ENCODE results near the gene ASCL2.
A peak's percentile ranks its signal among the peaks of the same experiment; 100 is the strongest.

ASCL2 gene

GRCh38 chr11:2296913-2297622 is 26.7 kb upstream of the ASCL2 start:
- peak; percentile 44 for DNase-seq

GRCh38 chr11:2295971-2296912 is 25.9 kb upstream of the ASCL2 start:
- DNase-seq, result peak; percentile 44

- DNase-seq, result peak; percentile 25
Observed at GRCh38 chr11:2294926-2295290, 24.5 kb upstream of the ASCL2 start.

- DNase-seq, result peak; percentile 50
Observed at GRCh38 chr11:2293984-2294925, 23.9 kb upstream of the ASCL2 start.

- DNase-seq, result peak; percentile 34
Observed at GRCh38 chr11:2293531-2293971, 23.2 kb upstream of the ASCL2 start.

GRCh38 chr11:2290351-2290841 is 20.0 kb upstream of the ASCL2 start:
- peak; percentile 35 for DNase-seq

- peak; percentile 36 for DNase-seq
Observed at GRCh38 chr11:2289859-2290258, 19.5 kb upstream of the ASCL2 start.

GRCh38 chr11:2289350-2289749 is 19.0 kb upstream of the ASCL2 start:
- DNase-seq, result peak; percentile 17

GRCh38 chr11:2287091-2287490 is 16.7 kb upstream of the ASCL2 start:
- DNase-seq, result peak; percentile 48

GRCh38 chr11:2286350-2286749 is 16.0 kb upstream of the ASCL2 start:
- DNase-seq, result peak; percentile 40

GRCh38 chr11:2280208-2280607 is 9.8 kb upstream of the ASCL2 start:
- no peak for DNase-seq

- DNase-seq, result peak; percentile 32
Observed at GRCh38 chr11:2277933-2278523, 7.6 kb upstream of the ASCL2 start.

- DNase-seq, result no peak
Observed at GRCh38 chr11:2277008-2277346, 6.6 kb upstream of the ASCL2 start.

- no peak for DNase-seq
Observed at GRCh38 chr11:2276280-2277007, 6.1 kb upstream of the ASCL2 start.

- DNase-seq, result no peak
Observed at GRCh38 chr11:2275334-2276279, 5.2 kb upstream of the ASCL2 start.

- DNase-seq, result no peak
Observed at GRCh38 chr11:2273771-2274170, 3.4 kb upstream of the ASCL2 start.

GRCh38 chr11:2273311-2273710 is 2.9 kb upstream of the ASCL2 start:
- DNase-seq, result no peak

- peak; percentile 42 for DNase-seq
Observed at GRCh38 chr11:2272946-2273280, 2.5 kb upstream of the ASCL2 start.

GRCh38 chr11:2272228-2272945 is 2.0 kb upstream of the ASCL2 start:
- DNase-seq, result peak; percentile 42
